ENCODE results near the gene OSTN. TPM values are rescaled to one million over a fixed set of nuclear protein-coding genes. Genes with fewer than 3 reads are reported as not detected.

The OSTN gene
- total RNA-seq, 1 experiment from 2014 or later = not detected

GRCh38 chr3:191302451-191302850, 103.4 kb downstream of the OSTN start:
- Histone ChIP-seq H3K36me3 (ENCODE audit: control insufficient read depth, insufficient read depth, low read length) (no peaks in the 10 kb centered on the region), H3K27me3 (ENCODE audit: control insufficient read depth, insufficient read depth, low read length) (no peaks in the 10 kb centered on the region), H3K4me1 (ENCODE audit: control insufficient read depth, insufficient read depth, low read length) (no peaks in the 10 kb centered on the region), H3K9me3 (ENCODE audit: control insufficient read depth, insufficient read depth, low read depth, low read length) (no peaks in the 10 kb centered on the region), H3K4me3 (ENCODE audit: low read depth in 2 of 2, low read length in 2 of 2) (no peak overlapping the region), H3K27ac (ENCODE audit: low read length) (no peak overlapping the region)
- ATAC-seq = no peak
- POLR2A ChIA-PET = no interaction called here
- TF ChIP-seq SIN3A (IDR thresholded peaks at IDR 0.05; ENCODE audit: borderline replicate concordance, insufficient read depth, low read depth, low read length) (no peak), POLR2AphosphoS5 (IDR thresholded peaks at IDR 0.05; ENCODE audit: low read depth, low read length) (no peak), TCF7L2 (IDR thresholded peaks at IDR 0.05; ENCODE audit: low read depth, low read length) (no peak), CTCF (IDR thresholded peaks at IDR 0.05) (no peak)
- TF ChIP-seq, protein P1, sequence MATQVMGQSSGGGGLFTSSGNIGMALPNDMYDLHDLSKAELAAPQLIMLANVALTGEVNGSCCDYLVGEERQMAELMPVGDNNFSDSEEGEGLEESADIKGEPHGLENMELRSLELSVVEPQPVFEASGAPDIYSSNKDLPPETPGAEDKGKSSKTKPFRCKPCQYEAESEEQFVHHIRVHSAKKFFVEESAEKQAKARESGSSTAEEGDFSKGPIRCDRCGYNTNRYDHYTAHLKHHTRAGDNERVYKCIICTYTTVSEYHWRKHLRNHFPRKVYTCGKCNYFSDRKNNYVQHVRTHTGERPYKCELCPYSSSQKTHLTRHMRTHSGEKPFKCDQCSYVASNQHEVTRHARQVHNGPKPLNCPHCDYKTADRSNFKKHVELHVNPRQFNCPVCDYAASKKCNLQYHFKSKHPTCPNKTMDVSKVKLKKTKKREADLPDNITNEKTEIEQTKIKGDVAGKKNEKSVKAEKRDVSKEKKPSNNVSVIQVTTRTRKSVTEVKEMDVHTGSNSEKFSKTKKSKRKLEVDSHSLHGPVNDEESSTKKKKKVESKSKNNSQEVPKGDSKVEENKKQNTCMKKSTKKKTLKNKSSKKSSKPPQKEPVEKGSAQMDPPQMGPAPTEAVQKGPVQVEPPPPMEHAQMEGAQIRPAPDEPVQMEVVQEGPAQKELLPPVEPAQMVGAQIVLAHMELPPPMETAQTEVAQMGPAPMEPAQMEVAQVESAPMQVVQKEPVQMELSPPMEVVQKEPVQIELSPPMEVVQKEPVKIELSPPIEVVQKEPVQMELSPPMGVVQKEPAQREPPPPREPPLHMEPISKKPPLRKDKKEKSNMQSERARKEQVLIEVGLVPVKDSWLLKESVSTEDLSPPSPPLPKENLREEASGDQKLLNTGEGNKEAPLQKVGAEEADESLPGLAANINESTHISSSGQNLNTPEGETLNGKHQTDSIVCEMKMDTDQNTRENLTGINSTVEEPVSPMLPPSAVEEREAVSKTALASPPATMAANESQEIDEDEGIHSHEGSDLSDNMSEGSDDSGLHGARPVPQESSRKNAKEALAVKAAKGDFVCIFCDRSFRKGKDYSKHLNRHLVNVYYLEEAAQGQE (IDR thresholded peaks at IDR 0.05; ENCODE audit: insufficient read depth in 1 of 2, low read depth in 2 of 2, low read length in 1 of 2) = no peak
- CTCF ChIA-PET = no interaction called here
- no TSS peak for BruUV-seq (replicated peaks)
- in situ Hi-C loops (cut with HindIII; ENCODE audit: low pct_unique_long_range_greater_than_20kb, low sequenced_read_pairs) = no loop called here
- intact Hi-C loops (cut with micrococcal nuclease; ENCODE audit: unreplicated experiment) = no loop called here
- DNase-seq (ENCODE audit: low read depth, low spot score) = no peak

DNA sequence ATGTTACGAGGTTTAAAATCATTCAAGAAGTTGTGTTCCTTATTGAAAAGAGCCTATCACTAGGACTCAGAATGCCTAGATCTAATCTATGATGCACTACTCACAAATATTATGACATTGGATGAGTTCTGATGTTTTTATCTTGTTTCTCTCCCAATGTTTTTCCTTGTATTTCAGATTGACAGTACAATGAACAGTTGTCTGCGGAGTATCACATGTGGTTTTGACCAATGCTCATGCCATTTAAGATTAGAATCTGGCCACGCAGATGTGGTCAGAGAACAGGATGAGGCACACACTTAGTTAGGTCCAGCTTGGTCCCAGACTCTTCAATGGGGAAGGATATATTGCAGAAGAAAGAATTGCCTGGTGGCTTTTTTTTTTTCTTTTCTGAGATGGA, 104.6 kb downstream of the OSTN start:
- in situ Hi-C loops (cut with HindIII; ENCODE audit: low pct_unique_long_range_greater_than_20kb, low sequenced_read_pairs) (no loop called here), intact Hi-C loops (cut with micrococcal nuclease; ENCODE audit: unreplicated experiment) (no loop called here)
- DNase-seq (ENCODE audit: low read depth, low spot score) (no peak), ATAC-seq (no peak)
- CTCF ChIA-PET = no interaction called here
- Histone ChIP-seq H3K4me1 (ENCODE audit: control insufficient read depth, insufficient read depth, low read length) (no peaks in the 10 kb centered on the region), H3K27ac (ENCODE audit: low read length) (no peak overlapping the region), H3K36me3 (ENCODE audit: control insufficient read depth, insufficient read depth, low read length) (no peaks in the 10 kb centered on the region), H3K9me3 (ENCODE audit: control insufficient read depth, insufficient read depth, low read depth, low read length) (no peaks in the 10 kb centered on the region), H3K4me3 (ENCODE audit: low read depth in 2 of 2, low read length in 2 of 2) (no peak overlapping the region), H3K27me3 (ENCODE audit: control insufficient read depth, insufficient read depth, low read length) (no peaks in the 10 kb centered on the region)
- BruUV-seq (replicated peaks) = no TSS peak
- TF ChIP-seq CTCF (IDR thresholded peaks at IDR 0.05) = no peak
- TF ChIP-seq SIN3A (IDR thresholded peaks at IDR 0.05; ENCODE audit: borderline replicate concordance, insufficient read depth, low read depth, low read length) = no peak
- no peak for TF ChIP-seq TCF7L2 (IDR thresholded peaks at IDR 0.05; ENCODE audit: low read depth, low read length)
- no peak for TF ChIP-seq POLR2AphosphoS5 (IDR thresholded peaks at IDR 0.05; ENCODE audit: low read depth, low read length)
- TF ChIP-seq, protein P1 (IDR thresholded peaks at IDR 0.05; ENCODE audit: insufficient read depth in 1 of 2, low read depth in 2 of 2, low read length in 1 of 2) = no peak
- POLR2A ChIA-PET = no interaction called here
